HCT116 (cell line): ENCODE results near the gene INTS14. TPM values are rescaled to one million over a fixed set of nuclear protein-coding genes. Genes with fewer than 3 reads are reported as not detected.

ENCODE experiments used
- ATAC-seq: fragments of 200-7000 bp; cut with Tn5 transposase; 2 replicates; pipeline ENCODE4 v1.9.1; 2020; ENCODE audit warnings: mild to moderate bottlenecking, moderate library complexity
- BruUV-seq: library from RNA; stranded (reverse); fragments of 400-500 nt; replicated peaks from 2 replicates; lab custom pipeline; 2021; lab: Mats Ljungman, UMichigan
- CTCF ChIA-PET: fragments of 300-600 bp; sonication (Branson Sonifier 250); formaldehyde crosslinking; loops from one replicate; lab custom pipeline; 2021; ENCODE audit warnings: antibody characterized with exemption; lab: Charles Lee
- POLR2A ChIA-PET: fragments of 300-600, 350-600 bp; sonication (Branson Sonifier 250); formaldehyde crosslinking; loops from one replicate; lab custom pipeline; 2021; ENCODE audit warnings: antibody characterized with exemption; lab: Charles Lee
- RAD21 ChIA-PET, 2 experiments: fragments of 300-600 bp; sonication (Branson Sonifier 250); formaldehyde crosslinking; loops; one replicate each; lab custom pipeline; 2023; ENCODE audit warnings: low total read pairs in 2 of 2; ENCODE audit not compliant: uncharacterized antibody in 2 of 2, unreplicated experiment in 2 of 2, low non-redundant PET in 1 of 2; lab: Charles Lee
- DNase-seq: peaks from one replicate; pipeline ENCODE4 v3.0.0-alpha.2; 2010; ENCODE audit warnings: low read depth, low spot score
- H2AFZ ChIP-seq: fragments of 200-600 bp; shearing (Covaris generic), sonication (generic); 2 replicates; pipeline ENCODE4 v1.6.1; 2017; ENCODE audit warnings: low read depth, mixed run types, mixed read lengths, antibody characterized with exemption, low read length; ENCODE audit not compliant: poor library complexity, severe bottlenecking
- H3K27ac ChIP-seq: 2 replicates; pipeline ENCODE4 v1.5.1; 2012; ENCODE audit warnings: low read depth, low read length
- H3K27me3 ChIP-seq: fragments of 200-600 bp; sonication (generic); 2 replicates; pipeline ENCODE4 v1.6.1; 2016; ENCODE audit warnings: mixed run types, low read length, mixed read lengths; ENCODE audit not compliant: insufficient read depth
- H3K36me3 ChIP-seq, 2 experiments: fragments of 200-500 bp in 1 of 2; fragments of 200-600 bp in 1 of 2; sonication (Bioruptor generic) in 1 of 2; sonication (generic) in 1 of 2; 2 replicates each; pipeline versions ENCODE4 v1.5.1 to v1.6.1; 2014 to 2016; ENCODE audit warnings: low read length in 2 of 2, inconsistent platforms in 1 of 2, mixed read lengths in 1 of 2, mixed run types in 1 of 2; ENCODE audit not compliant: insufficient read depth in 2 of 2, control insufficient read depth in 1 of 2
- H3K4me1 ChIP-seq, 2 experiments: fragments of 200-600 bp in 1 of 2; sonication (generic) in 1 of 2; 2 replicates each; pipeline versions ENCODE4 v1.5.1 to v1.6.1; 2012 to 2017; ENCODE audit warnings: low read length in 2 of 2, inconsistent platforms in 1 of 2, mild to moderate bottlenecking in 1 of 2, mixed read lengths in 1 of 2, mixed run types in 1 of 2, moderate library complexity in 1 of 2; ENCODE audit not compliant: insufficient read depth in 2 of 2, control insufficient read depth in 1 of 2
- H3K4me2 ChIP-seq: fragments of 200-600 bp; sonication (generic); 2 replicates; pipeline ENCODE4 v1.6.1; 2017; ENCODE audit warnings: mixed run types, low read length, mixed read lengths
- H3K4me3 ChIP-seq, 2 experiments: fragments of 200-600 bp in 1 of 2; sonication (generic) in 1 of 2; replicated peaks in 1 of 2; 2 replicates each; pipeline ENCODE4 v1.5.1; 2011 to 2016; ENCODE audit warnings: low read length in 2 of 2, control low read depth in 1 of 2, low read depth in 1 of 2, mild to moderate bottlenecking in 1 of 2, mixed read lengths in 1 of 2, mixed run types in 1 of 2
- H3K79me2 ChIP-seq: fragments of 200-600 bp; sonication (generic); 2 replicates; pipeline ENCODE4 v1.6.1; 2017; ENCODE audit warnings: mild to moderate bottlenecking, mixed run types, low read length, moderate library complexity, mixed read lengths; ENCODE audit not compliant: insufficient read depth
- H3K9ac ChIP-seq: fragments of 200-600 bp; sonication (generic); 2 replicates; pipeline ENCODE4 v1.6.1; 2016; ENCODE audit warnings: low read length, mixed read lengths
- H3K9me2 ChIP-seq: fragments of 200-600 bp; sonication (generic), shearing (Covaris generic); 2 replicates; pipeline ENCODE4 v1.6.1; 2017; ENCODE audit warnings: mixed run types, mild to moderate bottlenecking, moderate library complexity; ENCODE audit not compliant: insufficient read depth
- H3K9me3 ChIP-seq, 2 experiments: fragments of 200-500 bp in 1 of 2; fragments of 200-600 bp in 1 of 2; sonication (Bioruptor generic) in 1 of 2; sonication (generic) in 1 of 2; 2 replicates each; pipeline ENCODE4 v1.6.1; 2014 to 2017; ENCODE audit warnings: low read length in 2 of 2, mixed read lengths in 2 of 2, inconsistent platforms in 1 of 2, low read depth in 1 of 2, mild to moderate bottlenecking in 1 of 2, mixed run types in 1 of 2, moderate library complexity in 1 of 2; ENCODE audit not compliant: control insufficient read depth in 1 of 2, insufficient read depth in 1 of 2
- H4K20me1 ChIP-seq: fragments of 200-600 bp; sonication (generic), shearing (Covaris generic); 2 replicates; pipeline ENCODE4 v1.6.1; 2017; ENCODE audit warnings: mixed run types, mild to moderate bottlenecking, moderate library complexity; ENCODE audit not compliant: insufficient read depth
- ATF3 ChIP-seq: IDR thresholded peaks from 2 replicates; pipeline ENCODE4 v1.6.1; 2012
- CEBPB ChIP-seq: IDR thresholded peaks from 2 replicates; pipeline ENCODE4 v1.6.1; 2012; ENCODE audit warnings: low read depth
- CTCF ChIP-seq, 3 experiments: fragments of 200-600 bp in 1 of 3; sonication (generic) in 1 of 3; IDR thresholded peaks in 2 of 3; conservative IDR thresholded peaks in 1 of 3; 2 replicates each; pipeline ENCODE4 v1.5.1; 2012 to 2017; ENCODE audit warnings: low read depth in 2 of 3, low read length in 2 of 3, antibody characterized with exemption in 1 of 3, borderline replicate concordance in 1 of 3, control low read depth in 1 of 3, mild to moderate bottlenecking in 1 of 3, mixed read lengths in 1 of 3, mixed run types in 1 of 3, moderate library complexity in 1 of 3; ENCODE audit not compliant: insufficient read depth in 1 of 3
- EGR1 ChIP-seq: IDR thresholded peaks from 2 replicates; pipeline ENCODE4 v1.6.1; 2012; ENCODE audit warnings: low read depth
- ELF1 ChIP-seq: IDR thresholded peaks from 2 replicates; pipeline ENCODE4 v1.6.1; 2012; ENCODE audit warnings: low read depth, borderline replicate concordance
- EZH2 ChIP-seq: fragments of 200-600 bp; sonication (generic); IDR thresholded peaks from 2 replicates; pipeline ENCODE4 v1.6.1; 2017; ENCODE audit warnings: antibody characterized with exemption, mixed run types
- EZH2phosphoT487 ChIP-seq: fragments of 200-600 bp; IDR thresholded peaks from 2 replicates; pipeline ENCODE4 v1.6.1; 2018; ENCODE audit warnings: antibody characterized with exemption, borderline replicate concordance
- FOSL1 ChIP-seq: IDR thresholded peaks from 2 replicates; pipeline ENCODE4 v1.6.1; 2012; ENCODE audit warnings: low read depth
- JUND ChIP-seq: IDR thresholded peaks from 2 replicates; pipeline ENCODE4 v1.6.1; 2012
- MAX ChIP-seq: IDR thresholded peaks from 2 replicates; pipeline ENCODE4 v1.6.1; 2012
- POLR2A ChIP-seq: IDR thresholded peaks from 2 replicates; pipeline ENCODE4 v1.7.0; 2011; ENCODE audit warnings: borderline replicate concordance; ENCODE audit not compliant: insufficient read depth, insufficient read length; ENCODE audit errors: extremely low read depth
- RAD21 ChIP-seq: IDR thresholded peaks from 2 replicates; pipeline ENCODE4 v1.6.1; 2012; ENCODE audit warnings: low read depth, mild to moderate bottlenecking
- REST ChIP-seq: IDR thresholded peaks from 2 replicates; pipeline ENCODE4 v1.6.1; 2012; ENCODE audit warnings: low read depth
- SIN3A ChIP-seq: IDR thresholded peaks from 2 replicates; pipeline ENCODE4 v1.6.1; 2012; ENCODE audit warnings: low read depth
- SP1 ChIP-seq: IDR thresholded peaks from 2 replicates; pipeline ENCODE4 v1.6.1; 2012; ENCODE audit warnings: low read depth
- SRF ChIP-seq: IDR thresholded peaks from 2 replicates; pipeline ENCODE4 v1.6.1; 2012; ENCODE audit warnings: low read depth
- TCF7L2 ChIP-seq: IDR thresholded peaks from 2 replicates; pipeline ENCODE4 v1.7.0; 2011; ENCODE audit warnings: borderline replicate concordance, inconsistent platforms; ENCODE audit not compliant: insufficient read depth, insufficient read length; ENCODE audit errors: extremely low read depth
- YY1 ChIP-seq: IDR thresholded peaks from 2 replicates; pipeline ENCODE4 v1.6.1; 2011; ENCODE audit warnings: low read length, low read depth, moderate library complexity, mild to moderate bottlenecking; ENCODE audit not compliant: insufficient replicate concordance; ENCODE audit errors: extremely low read depth
- ZNF274 ChIP-seq: fragments of 200-500 bp; sonication (Bioruptor generic); IDR thresholded peaks from 2 replicates; pipeline ENCODE4 v1.6.1; 2014; ENCODE audit warnings: mild to moderate bottlenecking, low read depth, low read length, inconsistent platforms
- intact Hi-C: fragments of 100-400 bp; cut with micrococcal nuclease; formaldehyde crosslinking; loops from 2 replicates; pipeline ENCODE4 v1.10.0; 2022
- total RNA-seq: library from RNA; stranded (reverse); gene quantifications from one replicate; pipeline ENCODE4 v1.2.1, GENCODE V29; 2021; ENCODE audit not compliant: unreplicated experiment

Gene INTS14
- total RNA-seq, 1 experiment from 2014 or later, result 50.1 TPM

- TF ChIP-seq REST (no peak), EZH2phosphoT487 (no peak)
Measured at GRCh38 chr15:65642594-65642993, 31.7 kb upstream of the INTS14 start (continued).

- Histone ChIP-seq H3K4me2 (no peak overlapping the region), H3K36me3 (no peaks in the 10 kb centered on the region), H3K9ac (no peak overlapping the region), H4K20me1 (no peaks in the 10 kb centered on the region), H3K4me1 (peaks cover 2 to 9% of the 10 kb centered on the region in 2 experiments; a peak in 3 of 4 replicates), H3K79me2 (no peaks in the 10 kb centered on the region), H3K4me3 (no peak overlapping the region), H2AFZ (no peak overlapping the region), H3K9me3 (no peaks in the 10 kb centered on the region), H3K9me2 (no peaks in the 10 kb centered on the region), H3K27me3 (no peaks in the 10 kb centered on the region), H3K27ac (no peak overlapping the region)
- ChIA-PET RAD21 (no interaction called here), POLR2A (no interaction called here), CTCF (interaction anchor here (1.8 kb wide), 1 partner anchor 191 kb away, joined by 3 read pairs; no protein-coding TSS in a partner anchor)
- no TSS peak for BruUV-seq
- ATAC-seq (no peak), DNase-seq (no peak)
- intact Hi-C loops, result no loop called here
- TF ChIP-seq EZH2phosphoT487, result no peak
- no peak for TF ChIP-seq ATF3
- no peak for TF ChIP-seq MAX
- no peak for TF ChIP-seq ZNF274
- TF ChIP-seq EGR1, result no peak
- no peak for TF ChIP-seq SIN3A
- TF ChIP-seq YY1, result no peak
- TF ChIP-seq EZH2, result no peak
- no peak for TF ChIP-seq POLR2A
- no peak for TF ChIP-seq ELF1
- no peak for TF ChIP-seq CEBPB
- no peak for TF ChIP-seq FOSL1
- no peak for TF ChIP-seq CTCF (IDR thresholded peaks at IDR 0.05 in 2 of 3, conservative IDR thresholded peaks at IDR 0.05 in 1 of 3; ENCODE audit: borderline replicate concordance in 1 of 3, insufficient read depth in 1 of 3, low read depth in 2 of 3, low read length in 2 of 3)
- TF ChIP-seq SRF, result no peak
- TF ChIP-seq TCF7L2, result no peak
- TF ChIP-seq RAD21, result no peak
- TF ChIP-seq SP1, result no peak
- TF ChIP-seq JUND, result no peak
Measured at GRCh38 chr15:65641768-65642475, 31.0 kb upstream of the INTS14 start.
